ENCODE measurements around the gene SLC49A3.
"Not testable (repeated sequence)": the region's sequence is repeated elsewhere in the genome, so short reads cannot be mapped to it uniquely, and the experiment has no call there.

Gene SLC49A3

DNA sequence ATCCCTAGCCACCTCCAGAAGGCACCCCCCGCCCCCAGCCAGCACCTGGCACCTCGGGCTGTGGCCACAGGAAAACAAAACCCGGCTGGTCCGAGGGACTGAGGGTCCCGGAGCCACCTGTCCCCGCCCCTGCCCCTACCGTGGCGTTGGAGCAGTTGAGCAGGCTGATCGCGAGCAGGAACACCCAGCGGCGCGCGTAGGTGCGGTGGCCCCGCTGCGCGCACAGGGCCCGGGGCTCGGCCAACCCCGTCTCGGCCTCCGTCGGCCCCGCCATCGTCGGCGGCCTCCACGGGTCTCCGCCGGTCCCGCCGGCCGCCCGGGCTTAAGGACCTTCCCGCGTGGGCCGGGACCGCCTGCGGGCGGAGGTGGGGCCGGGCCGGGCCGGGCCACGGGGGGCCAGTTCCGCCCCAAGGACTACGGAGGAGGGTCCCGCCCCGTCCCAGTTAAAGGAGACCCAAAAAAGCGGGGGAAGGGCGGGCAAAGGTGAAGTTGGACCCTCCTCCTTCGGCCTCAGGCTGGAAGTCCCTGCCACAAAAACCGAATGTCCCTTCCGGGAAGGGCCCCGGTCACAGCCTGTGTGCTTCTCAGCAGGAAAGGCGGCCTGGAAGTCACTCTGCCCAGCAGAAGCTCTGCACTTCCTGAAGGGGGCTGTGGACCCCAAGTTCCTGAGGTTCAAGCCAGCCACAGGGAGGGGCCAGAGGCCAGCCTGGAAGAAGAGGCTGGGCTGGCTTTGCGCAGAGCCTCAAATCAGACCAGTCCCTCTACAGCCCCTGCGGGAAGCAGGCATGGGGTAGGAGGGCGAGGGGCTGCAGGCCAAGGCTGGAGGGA, at the start of gene SLC49A3:
Gene SLC49A3 (minus strand): TSS at position 298 of the 828 bp plus-strand sequence. CDS start 24 bp downstream, at position 274.
- DNase-seq (ENCODE audit: low spot score) = no peak

DNA sequence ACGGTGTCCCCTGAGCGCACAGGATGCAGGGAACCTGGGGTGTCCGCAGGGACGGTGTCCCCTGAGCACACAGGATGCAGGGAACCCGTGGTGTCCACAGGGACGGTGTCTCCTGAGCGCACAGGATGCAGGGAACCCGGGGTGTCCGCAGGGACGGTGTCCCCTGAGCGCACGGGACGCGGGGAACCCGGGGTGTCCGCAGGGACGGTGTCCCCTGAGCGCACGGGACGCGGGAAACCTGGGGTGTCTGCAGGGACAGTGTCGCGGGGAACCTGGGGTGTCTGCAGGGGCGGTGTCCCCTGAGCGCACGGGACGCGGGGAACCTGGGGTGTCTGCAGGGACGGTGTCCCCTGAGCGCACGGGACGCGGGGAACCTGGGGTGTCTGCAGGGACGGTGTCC, 47.6 kb upstream of the SLC49A3 start:
- DNase-seq (ENCODE audit: low spot score) = not testable (repeated sequence)

GRCh38 chr4:735583-735982, 46.6 kb upstream of the SLC49A3 start:
- no peak for DNase-seq (ENCODE audit: low spot score)

- DNase-seq (ENCODE audit: low spot score) = no peak
Measured at GRCh38 chr4:734951-735350, 46.0 kb upstream of the SLC49A3 start.

DNA sequence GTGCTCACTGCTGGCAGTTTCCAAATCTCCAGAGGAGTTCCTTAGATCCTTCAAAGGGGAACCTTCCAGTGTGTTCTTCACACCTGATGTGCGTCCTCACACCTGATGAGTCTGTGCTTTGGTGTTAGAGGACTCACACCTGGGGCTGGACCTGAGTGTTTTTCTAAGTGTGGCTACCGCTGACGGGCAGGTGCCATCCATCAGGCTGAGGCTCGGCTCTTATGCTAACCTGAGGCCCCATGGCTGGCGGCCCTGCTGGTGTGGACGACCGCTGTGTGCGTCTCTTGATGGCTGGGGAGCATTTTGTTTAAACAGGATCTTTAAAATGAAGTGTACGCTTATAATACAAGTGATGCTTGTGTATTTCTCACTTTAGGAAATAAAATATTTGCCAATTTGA, 45.1 kb upstream of the SLC49A3 start:
- DNase-seq (ENCODE audit: low spot score) = no peak

DNA sequence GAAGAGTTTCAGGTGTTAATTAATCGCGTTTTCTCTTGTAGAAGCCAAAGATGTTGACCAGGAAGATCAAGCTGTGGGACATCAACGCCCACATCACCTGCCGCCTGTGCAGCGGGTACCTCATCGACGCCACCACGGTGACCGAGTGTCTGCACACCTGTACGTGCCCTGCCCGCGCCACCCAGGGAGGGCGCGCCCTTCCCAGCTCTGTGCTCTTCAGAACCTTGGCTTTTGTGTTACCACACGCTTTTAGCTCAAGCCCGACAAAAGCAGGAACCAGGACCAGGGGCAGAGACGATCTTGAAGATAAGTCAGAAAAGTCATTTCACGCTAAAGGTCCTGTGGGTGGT, 44.7 kb upstream of the SLC49A3 start:
- no peak for DNase-seq (ENCODE audit: low spot score)

GRCh38 chr4:732911-733630, 44.1 kb upstream of the SLC49A3 start:
- DNase-seq (ENCODE audit: low spot score) = no peak

DNA sequence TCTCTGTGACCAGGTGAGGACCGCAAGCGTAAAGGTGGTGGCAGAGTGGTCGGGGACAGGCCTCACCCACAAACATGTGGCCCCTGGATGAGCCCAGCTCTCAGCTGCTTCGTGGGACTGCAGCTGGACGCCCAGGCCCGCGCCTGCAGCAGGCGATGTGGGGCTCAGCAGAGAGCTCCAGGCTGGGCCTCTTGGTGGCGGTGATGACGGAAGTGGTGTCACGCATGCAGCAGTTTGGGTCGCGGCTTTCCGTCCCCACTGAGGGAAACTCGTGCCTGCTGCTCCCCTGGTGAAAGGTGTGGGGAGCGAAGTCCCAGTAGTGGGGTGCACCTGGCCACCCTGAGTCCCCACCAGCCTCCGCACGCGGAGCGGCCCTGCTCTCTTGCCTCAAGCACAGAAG, 43.5 kb upstream of the SLC49A3 start:
- DNase-seq (ENCODE audit: low spot score) = no peak

DNA sequence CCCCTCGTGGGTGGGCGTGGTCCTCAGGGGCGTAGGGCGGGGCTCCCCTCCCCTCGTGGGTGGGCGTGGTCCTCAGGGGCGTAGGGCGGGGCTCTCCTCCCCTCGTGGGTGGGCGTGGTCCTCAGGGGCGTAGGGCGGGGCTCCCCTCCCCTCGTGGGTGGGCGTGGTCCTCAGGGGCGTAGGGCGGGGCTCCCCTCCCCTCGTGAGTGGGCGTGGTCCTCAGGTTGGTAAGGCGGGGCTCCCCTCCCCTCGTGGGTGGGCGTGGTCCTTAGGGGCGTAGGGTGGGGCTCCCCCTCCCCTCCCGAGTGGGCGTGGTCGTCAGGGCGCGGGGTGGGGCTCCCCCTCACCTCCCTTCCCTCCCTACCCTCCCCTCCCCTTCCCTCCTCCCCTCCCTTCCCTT, 43.0 kb upstream of the SLC49A3 start:
- DNase-seq (ENCODE audit: low spot score) = not testable (repeated sequence)

GRCh38 chr4:730946-731904, 42.3 kb upstream of the SLC49A3 start:
- not testable (repeated sequence) for DNase-seq (ENCODE audit: low spot score)

GRCh38 chr4:730511-730910, 41.6 kb upstream of the SLC49A3 start:
- DNase-seq (ENCODE audit: low spot score) = no peak

- no peak for DNase-seq (ENCODE audit: low spot score)
Measured at GRCh38 chr4:729336-730315, 40.7 kb upstream of the SLC49A3 start.

DNA sequence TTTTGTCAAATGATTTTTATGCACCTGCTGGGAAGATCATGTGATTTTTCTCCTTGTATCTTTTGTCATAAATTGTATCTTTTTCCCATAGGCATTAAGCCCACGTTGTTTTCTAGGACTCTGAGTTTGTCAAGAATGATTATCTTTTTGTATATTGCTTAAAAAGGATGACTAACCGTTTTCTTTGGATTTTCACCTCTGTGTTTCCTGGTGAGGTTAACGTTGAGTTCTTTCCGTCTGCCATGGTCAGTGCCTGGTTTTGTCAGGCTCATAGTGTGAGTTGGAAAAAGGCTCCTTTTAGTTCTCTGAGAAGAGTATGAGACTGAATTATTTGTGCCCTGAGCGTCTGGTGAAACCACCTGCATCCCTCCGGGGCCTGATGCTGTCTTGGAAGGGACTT, 38.6 kb upstream of the SLC49A3 start:
- no peak for DNase-seq (ENCODE audit: low spot score)

DNA sequence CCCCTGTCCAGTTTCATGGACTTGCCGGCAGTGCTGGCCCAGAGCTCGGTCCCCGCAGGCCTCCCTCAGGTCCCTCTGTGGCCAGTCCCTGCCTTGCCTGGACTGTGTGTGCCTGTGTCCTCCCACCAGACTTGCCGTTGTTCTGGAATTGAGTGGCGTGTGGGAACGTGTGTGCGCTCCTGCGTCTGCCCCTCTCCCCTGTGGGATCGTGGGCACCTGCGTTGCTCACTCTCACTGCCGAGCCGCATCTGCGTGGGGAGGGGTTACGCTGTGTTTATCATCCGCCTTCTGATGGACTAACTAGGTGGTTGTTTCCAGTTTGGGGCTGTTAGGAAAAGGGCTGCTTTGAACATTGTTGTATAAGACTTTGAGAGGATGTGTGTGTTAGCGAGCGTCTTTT, 37.9 kb upstream of the SLC49A3 start:
- DNase-seq (ENCODE audit: low spot score) = no peak

GRCh38 chr4:726235-726787, 37.4 kb upstream of the SLC49A3 start:
- no peak for DNase-seq (ENCODE audit: low spot score)

DNA sequence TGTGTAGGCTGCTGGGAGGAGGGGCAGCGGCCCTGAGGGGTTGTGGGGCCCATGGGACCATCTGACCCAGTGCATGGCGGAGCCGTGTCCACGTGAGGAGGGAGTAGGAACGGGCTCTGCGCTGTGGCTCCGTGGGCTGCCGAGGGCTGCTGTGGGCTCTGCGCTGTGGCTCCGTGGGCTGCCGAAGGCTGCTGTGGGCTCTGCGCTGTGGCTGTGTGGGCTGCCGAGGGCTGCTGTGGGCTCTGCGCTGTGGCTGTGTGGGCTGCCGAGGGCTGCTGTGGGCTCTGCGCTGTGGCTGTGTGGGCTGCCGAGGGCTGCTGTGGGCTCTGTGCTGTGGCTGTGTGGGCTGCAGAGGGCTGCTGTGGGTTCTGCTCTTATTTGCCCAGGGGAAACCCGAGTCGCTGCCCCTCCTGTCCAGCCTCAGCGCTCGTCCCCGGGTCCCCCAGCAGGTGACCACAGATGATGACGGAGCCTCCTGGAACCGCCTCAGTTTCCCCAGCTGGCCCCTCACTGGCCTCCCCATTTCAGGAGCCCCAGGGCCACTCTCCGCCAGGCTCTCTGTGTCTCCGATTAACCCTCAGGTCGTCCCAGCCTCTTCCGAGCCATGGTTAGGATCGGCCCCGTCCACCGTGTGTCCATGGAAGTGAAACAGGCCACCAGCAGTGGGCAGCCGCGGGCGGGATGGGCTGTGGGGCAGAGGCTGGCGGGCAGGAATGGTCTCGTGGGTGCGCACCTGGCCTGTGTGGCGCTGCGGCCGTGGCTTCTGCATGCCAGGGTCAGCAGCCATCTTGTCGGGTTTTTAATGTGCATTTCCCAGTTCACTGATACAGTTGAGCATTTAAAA, 36.7 kb upstream of the SLC49A3 start:
- no peak for DNase-seq (ENCODE audit: low spot score)

- no peak for DNase-seq (ENCODE audit: low spot score)
Measured at GRCh38 chr4:723751-724530, 35.0 kb upstream of the SLC49A3 start.

DNA sequence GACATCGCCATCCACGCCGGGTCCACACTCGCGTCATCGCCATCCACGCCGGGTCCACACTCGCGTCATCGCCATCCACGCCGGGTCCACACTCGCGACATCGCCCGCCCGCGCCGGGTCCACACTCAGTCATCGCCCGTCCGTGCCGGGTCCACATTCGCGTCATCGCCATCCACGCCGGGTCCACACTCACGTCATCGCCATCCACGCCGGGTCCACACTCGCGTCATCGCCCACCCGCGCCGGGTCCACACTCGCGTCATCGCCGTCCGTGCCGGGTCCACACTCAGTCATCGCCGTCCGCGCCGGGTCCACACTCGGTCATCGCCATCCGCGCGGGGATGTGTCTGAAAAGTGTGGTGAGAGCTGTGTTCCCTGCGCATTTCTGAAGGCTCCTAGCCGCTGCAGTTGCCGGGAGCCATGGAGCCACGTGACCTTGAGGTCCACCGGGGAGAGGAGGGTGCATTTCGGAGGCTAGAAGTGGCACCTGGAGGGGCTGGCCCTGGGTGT, 34.0 kb upstream of the SLC49A3 start:
- DNase-seq (ENCODE audit: low spot score) = no peak

DNA sequence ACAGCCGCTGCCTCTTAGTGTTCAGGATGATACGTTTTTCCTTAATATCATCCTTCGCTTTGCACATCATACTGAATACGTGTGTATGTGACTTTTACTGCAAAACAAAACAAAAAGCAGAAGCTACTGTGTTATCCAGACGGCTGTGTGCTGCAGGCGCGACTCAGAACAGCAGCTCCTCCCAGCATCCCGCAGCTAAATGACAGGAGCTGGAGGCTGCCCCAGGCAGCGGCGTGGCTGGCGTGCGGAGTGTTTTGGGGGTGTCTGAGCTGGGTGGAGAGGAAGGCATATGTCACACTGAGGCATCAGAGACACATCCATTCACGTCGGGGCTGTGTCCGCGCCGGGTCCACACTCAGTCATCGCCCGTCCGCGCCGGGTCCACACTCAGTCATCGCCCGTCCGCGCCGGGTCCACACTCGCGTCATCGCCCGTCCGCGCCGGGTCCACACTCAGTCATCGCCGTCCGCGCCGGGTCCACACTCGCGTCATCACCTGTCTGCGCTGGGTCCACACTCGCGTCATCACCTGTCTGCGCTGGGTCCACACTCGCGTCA, 33.3 kb upstream of the SLC49A3 start:
- no peak for DNase-seq (ENCODE audit: low spot score)
